DND-41 (cell line): ENCODE data around the gene RPH3AL.

ENCODE experiments used
- ATAC-seq: fragments of 200-7000 bp; cut with Tn5 transposase; 3 replicates; pipeline ENCODE4 v1.9.1; 2021; ENCODE audit warnings: low read depth; ENCODE audit not compliant: insufficient read depth
- DNase-seq: peaks from one replicate; pipeline ENCODE4 v3.0.0-alpha.2; 2020
- H2AFZ ChIP-seq: 2 replicates; pipeline ENCODE4 v1.6.0; 2012; ENCODE audit warnings: low read depth, low read length
- H3K27ac ChIP-seq: 2 replicates; pipeline ENCODE4 v1.5.1; 2012; ENCODE audit warnings: low read length, inconsistent platforms
- H3K27me3 ChIP-seq: fragments of 200-600 bp; sonication (generic); 2 replicates; pipeline ENCODE4 v1.6.0; 2012; ENCODE audit warnings: low read length, mild to moderate bottlenecking, inconsistent platforms; ENCODE audit not compliant: insufficient read depth, poor library complexity
- H3K36me3 ChIP-seq: 2 replicates; pipeline ENCODE4 v1.5.1; 2012; ENCODE audit warnings: low read length, inconsistent platforms; ENCODE audit not compliant: insufficient read depth
- H3K4me1 ChIP-seq: 2 replicates; pipeline ENCODE4 v1.5.1; 2012; ENCODE audit warnings: mild to moderate bottlenecking, low read length; ENCODE audit not compliant: insufficient read depth
- H3K4me2 ChIP-seq: 2 replicates; pipeline ENCODE4 v1.6.0; 2012; ENCODE audit warnings: mild to moderate bottlenecking, moderate library complexity, low read length, inconsistent platforms; ENCODE audit not compliant: insufficient read depth
- H3K4me3 ChIP-seq, 2 experiments: fragments of 200-600 bp in 1 of 2; shearing (Covaris generic) in 1 of 2; 2 replicates each; pipeline ENCODE4 v1.5.1; 2012 to 2016; ENCODE audit warnings: inconsistent platforms in 2 of 2, low read length in 2 of 2, mild to moderate bottlenecking in 2 of 2, low read depth in 1 of 2, moderate library complexity in 1 of 2
- H3K79me2 ChIP-seq: 2 replicates; pipeline ENCODE4 v1.6.0; 2012; ENCODE audit warnings: low read length, inconsistent platforms; ENCODE audit not compliant: insufficient read depth
- H3K9ac ChIP-seq: 2 replicates; pipeline ENCODE4 v1.6.0; 2012; ENCODE audit warnings: low read depth, mild to moderate bottlenecking, inconsistent platforms, low read length, moderate library complexity
- H3K9me3 ChIP-seq: 2 replicates; pipeline ENCODE4 v1.5.1; 2012; ENCODE audit warnings: low read length, moderate library complexity, mild to moderate bottlenecking, inconsistent platforms; ENCODE audit not compliant: insufficient read depth, severe bottlenecking
- H4K20me1 ChIP-seq: 2 replicates; pipeline ENCODE4 v1.6.0; 2012; ENCODE audit warnings: low read length; ENCODE audit not compliant: insufficient read depth
- CTCF ChIP-seq: IDR thresholded peaks from 2 replicates; pipeline ENCODE4 v1.5.1; 2012; ENCODE audit warnings: borderline replicate concordance, low read length, moderate library complexity, mild to moderate bottlenecking; ENCODE audit not compliant: poor library complexity, severe bottlenecking; ENCODE audit errors: extremely low read depth
- EZH2 ChIP-seq: IDR thresholded peaks from 3 replicates; pipeline ENCODE4 v1.6.1; 2012; ENCODE audit warnings: borderline replicate concordance, low read depth, mild to moderate bottlenecking, moderate library complexity, low read length, inconsistent platforms; ENCODE audit not compliant: severe bottlenecking

Gene RPH3AL

GRCh38 chr17:285751-286422, 66.7 kb downstream of the RPH3AL start:
- Histone ChIP-seq H3K9ac (no peak overlapping the region), H3K27me3 (peaks cover 5% of the 10 kb centered on the region), H4K20me1 (peaks cover 4% of the 10 kb centered on the region; the same call in 1 of the 2 replicates), H3K4me3 (no peak overlapping the region), H3K79me2 (no peaks in the 10 kb centered on the region), H3K4me1 (no peaks in the 10 kb centered on the region), H2AFZ (no peak overlapping the region), H3K36me3 (no peaks in the 10 kb centered on the region), H3K27ac (no peak overlapping the region), H3K4me2 (no peak overlapping the region), H3K9me3 (no peaks in the 10 kb centered on the region)
- TF ChIP-seq EZH2 (no peak), CTCF (no peak)
- no peak for DNase-seq
- ATAC-seq = no peak

- H4K20me1 ChIP-seq = peaks cover 4% of the 10 kb centered on the region; the same call in 1 of the 2 replicates
- TF ChIP-seq EZH2 (no peak), CTCF (no peak)
- no peak overlapping the region for H3K4me2 ChIP-seq
- no peaks in the 10 kb centered on the region for H3K4me1 ChIP-seq
- no peak overlapping the region for H3K9ac ChIP-seq
- DNase-seq (no peak), ATAC-seq (no peak)
- H3K27me3 ChIP-seq = peaks cover 15% of the 10 kb centered on the region
- H3K9me3 ChIP-seq = no peaks in the 10 kb centered on the region
- H2AFZ ChIP-seq = no peak overlapping the region
- no peaks in the 10 kb centered on the region for H3K79me2 ChIP-seq
- no peak overlapping the region for H3K27ac ChIP-seq
- H3K36me3 ChIP-seq = no peaks in the 10 kb centered on the region
- no peak overlapping the region for H3K4me3 ChIP-seq
Observed at GRCh38 chr17:284676-285355, 67.8 kb downstream of the RPH3AL start.

GRCh38 chr17:283911-284675, 68.5 kb downstream of the RPH3AL start:
- H3K4me2 ChIP-seq = no peak overlapping the region
- no peaks in the 10 kb centered on the region for H3K36me3 ChIP-seq
- H2AFZ ChIP-seq = no peak overlapping the region
- TF ChIP-seq EZH2 (no peak), CTCF (no peak)
- no peaks in the 10 kb centered on the region for H3K79me2 ChIP-seq
- H4K20me1 ChIP-seq = peaks cover 4% of the 10 kb centered on the region; the same call in 1 of the 2 replicates
- ATAC-seq (no peak), DNase-seq (no peak)
- peaks cover 16% of the 10 kb centered on the region for H3K27me3 ChIP-seq
- no peaks in the 10 kb centered on the region for H3K4me1 ChIP-seq
- no peak overlapping the region for H3K9ac ChIP-seq
- H3K27ac ChIP-seq = no peak overlapping the region
- no peak overlapping the region for H3K4me3 ChIP-seq
- no peaks in the 10 kb centered on the region for H3K9me3 ChIP-seq
